HepG2 (cell line): ENCODE data around the gene GDPGP1. TPM values are rescaled to one million over a fixed set of nuclear protein-coding genes. Genes with fewer than 3 reads are reported as not detected.

Experiments
- ATAC-seq: fragments of 200-7000 bp; cut with Tn5 transposase; 3 replicates; pipeline ENCODE4 v1.9.1; 2020; ENCODE audit warnings: mild to moderate bottlenecking, moderate library complexity
- BruUV-seq: library from RNA; stranded (reverse); fragments of 400-500 nt; replicated peaks from 2 replicates; lab custom pipeline; 2021; lab: Mats Ljungman, UMichigan
- CTCF ChIA-PET: fragments of 300-600 bp; formaldehyde crosslinking; extraction: SDS; loops from one replicate; lab custom pipeline; 2021; ENCODE audit warnings: low total read pairs, inconsistent platforms, low intra/inter-chr PET ratio; lab: Yijun Ruan, JAX
- POLR2A ChIA-PET: fragments of 350-600 bp; sonication (Branson Sonifier 250); formaldehyde crosslinking; loops from one replicate; lab custom pipeline; 2020; ENCODE audit warnings: antibody characterized with exemption, inconsistent platforms; lab: Yijun Ruan, JAX
- DNase-seq: peaks from one replicate; pipeline ENCODE4 v3.0.0-alpha.2; 2015; ENCODE audit warnings: low spot score
- FAIRE-seq: peaks from 3 replicates; lab custom pipeline; 2011; peaks lifted over from hg19 to GRCh38; lab: Jason Lieb, UNC
- H2AFZ ChIP-seq: one replicate; pipeline ENCODE4 v1.6.1; 2011; ENCODE audit warnings: low read length, inconsistent platforms
- H3K27ac ChIP-seq: fragments of 300-600 bp; 3 replicates; pipeline ENCODE4 v1.8.0; 2011; ENCODE audit warnings: mixed run types, mild to moderate bottlenecking, mixed read lengths, low read length, inconsistent platforms; ENCODE audit not compliant: insufficient read depth; ENCODE audit errors: extremely low read length
- H3K27me3 ChIP-seq, 2 experiments: fragments of 200-600 bp in 1 of 2; 2 replicates in 1 of 2; 3 replicates in 1 of 2; pipeline versions ENCODE4 v1.6.0 to v1.8.0; 2011; ENCODE audit warnings: low read length in 2 of 2, mild to moderate bottlenecking in 2 of 2, moderate library complexity in 2 of 2, inconsistent platforms in 1 of 2; ENCODE audit not compliant: insufficient read depth in 2 of 2, control insufficient read depth in 1 of 2
- H3K36me3 ChIP-seq, 2 experiments: fragments of 200-600 bp in 1 of 2; replicated peaks in 1 of 2; 2 replicates in 1 of 2; 3 replicates in 1 of 2; pipeline versions ENCODE4 v1.5.1 to v1.8.0; 2011; ENCODE audit warnings: low read length in 2 of 2, inconsistent platforms in 1 of 2; ENCODE audit not compliant: insufficient read depth in 2 of 2, control insufficient read depth in 1 of 2
- H3K4me1 ChIP-seq: 2 replicates; pipeline ENCODE4 v1.5.1; 2012; ENCODE audit warnings: low read length, inconsistent platforms; ENCODE audit not compliant: insufficient read depth
- H3K4me2 ChIP-seq: 2 replicates; pipeline ENCODE4 v1.6.0; 2011; ENCODE audit warnings: low read depth, low read length, inconsistent platforms
- H3K4me3 ChIP-seq, 3 experiments: fragments of 200-600 bp in 1 of 3; sonication (generic), shearing (Covaris generic) in 1 of 3; replicated peaks in 1 of 3; 2 replicates each; pipeline ENCODE4 v1.5.1; 2011 to 2016; ENCODE audit warnings: low read length in 3 of 3, inconsistent platforms in 2 of 3, low read depth in 2 of 3, mild to moderate bottlenecking in 2 of 3, control low read depth in 1 of 3, mixed read lengths in 1 of 3; ENCODE audit not compliant: insufficient read depth in 1 of 3
- H3K79me2 ChIP-seq: one replicate; pipeline ENCODE4 v1.6.1; 2011; ENCODE audit warnings: low read length, inconsistent platforms; ENCODE audit not compliant: insufficient read depth
- H3K9ac ChIP-seq: 2 replicates; pipeline ENCODE4 v1.6.0; 2011; ENCODE audit warnings: mild to moderate bottlenecking, low read depth, low read length, inconsistent platforms; ENCODE audit not compliant: insufficient read depth
- H3K9me3 ChIP-seq: 2 replicates; pipeline ENCODE4 v1.5.1; 2012; ENCODE audit warnings: mild to moderate bottlenecking, low read length
- H4K20me1 ChIP-seq: 2 replicates; pipeline ENCODE4 v1.6.0; 2011; ENCODE audit warnings: inconsistent platforms, mild to moderate bottlenecking, low read length, moderate library complexity; ENCODE audit not compliant: insufficient read depth
- KLF9 ChIP-seq: IDR thresholded peaks from 2 replicates; pipeline ENCODE4 v1.6.1; 2016; ENCODE audit warnings: low read depth
- MAFG ChIP-seq: sonication (generic); formaldehyde crosslinking; IDR thresholded peaks from 2 replicates; pipeline ENCODE4 v1.5.1; 2020; ENCODE audit warnings: mild to moderate bottlenecking, missing genetic modification reagents
- SIN3A ChIP-seq: IDR thresholded peaks from 2 replicates; pipeline ENCODE4 v1.6.1; 2011; ENCODE audit warnings: low read depth, mild to moderate bottlenecking, control low read depth, low read length, borderline replicate concordance
- SMC3 ChIP-seq: IDR thresholded peaks from 2 replicates; pipeline ENCODE4 v1.6.1; 2011; ENCODE audit warnings: low read length, improper control_type of control experiment
- ZMYM2 ChIP-seq: sonication (generic); formaldehyde crosslinking; IDR thresholded peaks from 2 replicates; pipeline ENCODE4 v1.8.0; 2022; ENCODE audit warnings: mild to moderate bottlenecking, missing genetic modification reagents
- WGBS: methylation state at CpG from one replicate; pipeline ENCODE4 v1.1.6; 2017; ENCODE audit warnings: low lambda C conversion rate; 5-methylcytosine and 5-hydroxymethylcytosine counted together
- in situ Hi-C: cut with HindIII; loops from 2 replicates; pipeline ENCODE4 v1.10.0; 2017; ENCODE audit warnings: low pct_unique_long_range_greater_than_20kb; ENCODE audit not compliant: extremely low pct_ligation_motif_present
- intact Hi-C: fragments of 100-400 bp; cut with micrococcal nuclease; formaldehyde crosslinking; loops from one replicate; pipeline ENCODE4 v1.10.0; 2022; ENCODE audit not compliant: unreplicated experiment
- polyA plus RNA-seq, 8 experiments: library from polyadenylated mRNA; depleted of rRNA in 3 of 8; stranded (reverse) in 7 of 8; unstranded in 1 of 8; fragments of >200 nt; fragmentation: Illumina TruSeq in 4 of 8; extraction: Trizol in 4 of 8; gene quantifications; 2 replicates each; pipeline versions ENCODE4 v1.2.1 to v1.2.3, GENCODE V29; 2011 to 2016; ENCODE audit warnings: low read depth in 4 of 8, missing spikeins in 1 of 8, mixed read lengths in 1 of 8; ENCODE audit not compliant: insufficient read depth in 1 of 8
- total RNA-seq, 5 experiments: library from RNA; depleted of rRNA; stranded (reverse); fragments of >200 nt; fragmentation: Illumina TruSeq; extraction: Trizol; gene quantifications; 2 replicates each; pipeline ENCODE4 v1.2.3, GENCODE V29; 2016; ENCODE audit warnings: low read depth in 1 of 5
- TF ChIP-seq, protein P1 (sequence below): sonication (generic); formaldehyde crosslinking; IDR thresholded peaks from 2 replicates; pipeline ENCODE4 v1.5.0; 2020; ENCODE audit warnings: mild to moderate bottlenecking, missing genetic modification reagents, moderate library complexity
- TF ChIP-seq, protein P2 (sequence below): sonication (generic); formaldehyde crosslinking; IDR thresholded peaks from 2 replicates; pipeline ENCODE4 v1.8.0; 2023; ENCODE audit warnings: mild to moderate bottlenecking, missing genetic modification reagents

Gene GDPGP1
- total and polyA plus RNA-seq, 2 of the 13 experiments (the other 11 are each of a cell fraction or from before 2014, with no cell fraction given) = 1.5 to 4.3 TPM

DNA sequence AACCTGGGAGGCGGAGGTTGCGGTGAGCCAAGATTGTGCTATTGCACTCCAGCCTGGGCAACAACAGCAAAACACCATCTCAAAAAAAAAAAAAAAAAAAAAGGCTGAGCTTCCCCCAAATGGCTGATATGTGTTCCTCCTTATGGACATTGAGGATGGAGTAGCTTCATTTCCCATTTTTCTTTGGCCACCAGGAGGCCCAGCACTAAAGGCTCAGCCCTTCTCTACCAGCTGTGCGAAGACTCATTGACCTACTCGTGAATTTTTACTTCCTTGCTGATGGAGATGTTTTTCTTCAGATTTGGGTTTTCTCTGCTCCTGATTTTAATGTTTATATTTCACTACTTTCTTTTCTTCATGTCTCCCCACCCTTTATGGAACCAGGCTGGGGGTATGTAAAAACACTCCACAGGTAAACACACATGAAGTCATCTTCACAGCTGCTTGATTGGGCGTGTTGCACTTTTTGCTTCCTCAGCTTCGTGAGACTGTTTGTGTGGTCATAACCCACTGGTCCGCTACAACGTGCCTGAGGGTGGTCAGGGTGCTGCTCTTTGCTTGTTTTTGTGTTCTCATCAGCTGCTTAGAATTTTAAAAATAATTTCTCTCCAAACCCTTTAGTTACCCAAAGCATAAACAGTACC lies 19.3 kb upstream of the GDPGP1 start:
- H3K9me3 ChIP-seq = no peaks in the 10 kb centered on the region
- in situ Hi-C loops (no loop called here), intact Hi-C loops (no loop called here)
- H3K27ac ChIP-seq = no peak overlapping the region
- ATAC-seq (peak; percentile 50; the same call in 2 of the 3 replicates), FAIRE-seq (peak; percentile 72), DNase-seq (no peak)
- no peak for TF ChIP-seq MAFG (CRISPR knock-in tag)
- TF ChIP-seq ZMYM2 = no peak
- no peak for TF ChIP-seq SIN3A
- peak; percentile 16; the same call in 1 of the 2 replicates for TF ChIP-seq SMC3
- TF ChIP-seq, protein P1, sequence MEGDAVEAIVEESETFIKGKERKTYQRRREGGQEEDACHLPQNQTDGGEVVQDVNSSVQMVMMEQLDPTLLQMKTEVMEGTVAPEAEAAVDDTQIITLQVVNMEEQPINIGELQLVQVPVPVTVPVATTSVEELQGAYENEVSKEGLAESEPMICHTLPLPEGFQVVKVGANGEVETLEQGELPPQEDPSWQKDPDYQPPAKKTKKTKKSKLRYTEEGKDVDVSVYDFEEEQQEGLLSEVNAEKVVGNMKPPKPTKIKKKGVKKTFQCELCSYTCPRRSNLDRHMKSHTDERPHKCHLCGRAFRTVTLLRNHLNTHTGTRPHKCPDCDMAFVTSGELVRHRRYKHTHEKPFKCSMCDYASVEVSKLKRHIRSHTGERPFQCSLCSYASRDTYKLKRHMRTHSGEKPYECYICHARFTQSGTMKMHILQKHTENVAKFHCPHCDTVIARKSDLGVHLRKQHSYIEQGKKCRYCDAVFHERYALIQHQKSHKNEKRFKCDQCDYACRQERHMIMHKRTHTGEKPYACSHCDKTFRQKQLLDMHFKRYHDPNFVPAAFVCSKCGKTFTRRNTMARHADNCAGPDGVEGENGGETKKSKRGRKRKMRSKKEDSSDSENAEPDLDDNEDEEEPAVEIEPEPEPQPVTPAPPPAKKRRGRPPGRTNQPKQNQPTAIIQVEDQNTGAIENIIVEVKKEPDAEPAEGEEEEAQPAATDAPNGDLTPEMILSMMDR (CRISPR knock-in tag) = peak; percentile 27
- no peak for TF ChIP-seq KLF9
- TF ChIP-seq, protein P2, sequence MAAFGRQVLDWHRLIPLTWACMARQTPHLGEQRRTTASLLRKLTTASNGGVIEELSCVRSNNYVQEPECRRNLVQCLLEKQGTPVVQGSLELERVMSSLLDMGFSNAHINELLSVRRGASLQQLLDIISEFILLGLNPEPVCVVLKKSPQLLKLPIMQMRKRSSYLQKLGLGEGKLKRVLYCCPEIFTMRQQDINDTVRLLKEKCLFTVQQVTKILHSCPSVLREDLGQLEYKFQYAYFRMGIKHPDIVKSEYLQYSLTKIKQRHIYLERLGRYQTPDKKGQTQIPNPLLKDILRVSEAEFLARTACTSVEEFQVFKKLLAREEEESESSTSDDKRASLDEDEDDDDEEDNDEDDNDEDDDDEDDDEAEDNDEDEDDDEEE (CRISPR knock-in tag) = no peak
- POLR2A ChIA-PET = interaction anchor here (0.6 kb wide), 1 partner anchor 62 kb away, joined by 3 read pairs; no protein-coding TSS in a partner anchor
- no peaks in the 10 kb centered on the region for H4K20me1 ChIP-seq
- H3K4me2 ChIP-seq = no peak overlapping the region
- WGBS = 90% methylated on average over 8 of the region's 8 CpGs
- no peak overlapping the region for H2AFZ ChIP-seq
- no TSS peak for BruUV-seq
- no peak overlapping the region for H3K9ac ChIP-seq
- H3K79me2 ChIP-seq = no peaks in the 10 kb centered on the region
- peaks cover 16% of the 10 kb centered on the region for H3K4me1 ChIP-seq
- no peaks in the 10 kb centered on the region for H3K27me3 ChIP-seq
- H3K4me3 ChIP-seq = no peak overlapping the region
- peaks cover 2 to 5% of the 10 kb centered on the region in 2 experiments; a peak in 1 of 5 replicates for H3K36me3 ChIP-seq
- CTCF ChIA-PET = interaction anchor here (0.9 to 1.4 kb wide), 2 partner anchors 18 to 47 kb away, joined by 3 read pairs; partner anchors contain the start of gene CIB1
